ENCODE data around the gene AATK. TPM values are rescaled to one million over a fixed set of nuclear protein-coding genes. Genes with fewer than 3 reads are reported as not detected.

Gene AATK
- total and polyA plus RNA-seq, 4 donors: 9.6 to 54.6 (median 23.7) TPM

DNA sequence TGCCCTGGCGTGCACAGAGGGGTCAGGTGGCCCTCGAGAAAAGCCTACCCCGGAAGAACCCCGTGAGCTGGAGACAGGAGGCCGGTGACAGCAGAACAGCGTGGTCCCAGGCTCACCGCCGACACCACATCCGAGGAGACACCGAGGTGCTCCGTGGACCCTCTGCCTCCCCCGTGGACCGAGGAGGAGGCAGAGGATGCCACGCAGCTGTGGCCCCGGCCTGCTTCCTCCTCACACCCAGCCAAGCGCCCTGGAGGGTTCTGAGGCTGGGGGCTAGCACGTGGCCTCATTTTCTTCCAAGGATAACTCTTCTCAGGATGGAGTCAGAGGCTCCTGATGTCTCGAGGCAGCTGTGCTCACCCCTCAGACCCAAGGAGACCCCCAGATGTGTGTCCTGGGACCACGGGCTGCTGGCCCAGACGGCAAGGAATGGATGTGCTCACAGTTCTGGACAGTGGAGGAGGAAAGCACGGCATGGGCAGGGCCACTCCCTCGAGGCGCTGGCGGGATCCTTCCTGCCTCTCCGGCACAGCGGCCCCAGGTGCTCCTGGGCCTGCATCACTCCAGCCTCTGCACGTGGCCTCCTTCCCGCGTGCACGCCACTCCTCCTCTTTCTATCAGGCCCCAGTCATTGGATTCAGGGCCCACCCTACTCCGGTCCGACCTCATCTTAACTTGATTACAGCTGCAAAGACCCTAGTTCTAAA, 5.1 kb downstream of the AATK start:
- ATAC-seq (ENCODE audit: insufficient read depth, low FRiP score) (no peak), DNase-seq (peak in 1 of 3 donors; percentile 12)
- 48 to 60% methylated on average over 30 to 32 of the region's 32 CpGs for WGBS, 2 donors
- TF ChIP-seq, protein P1, sequence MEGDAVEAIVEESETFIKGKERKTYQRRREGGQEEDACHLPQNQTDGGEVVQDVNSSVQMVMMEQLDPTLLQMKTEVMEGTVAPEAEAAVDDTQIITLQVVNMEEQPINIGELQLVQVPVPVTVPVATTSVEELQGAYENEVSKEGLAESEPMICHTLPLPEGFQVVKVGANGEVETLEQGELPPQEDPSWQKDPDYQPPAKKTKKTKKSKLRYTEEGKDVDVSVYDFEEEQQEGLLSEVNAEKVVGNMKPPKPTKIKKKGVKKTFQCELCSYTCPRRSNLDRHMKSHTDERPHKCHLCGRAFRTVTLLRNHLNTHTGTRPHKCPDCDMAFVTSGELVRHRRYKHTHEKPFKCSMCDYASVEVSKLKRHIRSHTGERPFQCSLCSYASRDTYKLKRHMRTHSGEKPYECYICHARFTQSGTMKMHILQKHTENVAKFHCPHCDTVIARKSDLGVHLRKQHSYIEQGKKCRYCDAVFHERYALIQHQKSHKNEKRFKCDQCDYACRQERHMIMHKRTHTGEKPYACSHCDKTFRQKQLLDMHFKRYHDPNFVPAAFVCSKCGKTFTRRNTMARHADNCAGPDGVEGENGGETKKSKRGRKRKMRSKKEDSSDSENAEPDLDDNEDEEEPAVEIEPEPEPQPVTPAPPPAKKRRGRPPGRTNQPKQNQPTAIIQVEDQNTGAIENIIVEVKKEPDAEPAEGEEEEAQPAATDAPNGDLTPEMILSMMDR (IDR thresholded peaks at IDR 0.05; ENCODE audit: control extremely low read depth, extremely low read depth): no peak
- Histone ChIP-seq H3K27me3 (ENCODE audit: control insufficient read depth in 3 of 3, insufficient read depth in 3 of 3, low read length in 2 of 3) (no peaks in the 10 kb centered on the region), H3K27ac (ENCODE audit: low read depth in 1 of 2, low read length in 1 of 2) (peak overlapping the region in 1 of 2 donors; percentile 8), H3K36me3 (ENCODE audit: control insufficient read depth in 4 of 4, insufficient read depth in 4 of 4, low read length in 4 of 4) (no peaks in the 10 kb centered on the region), H3K4me3 (no peak overlapping the region), H3K9me3 (ENCODE audit: control insufficient read depth in 4 of 4, insufficient read depth in 3 of 4, low read length in 3 of 4) (no peaks in the 10 kb centered on the region), H3K4me1 (ENCODE audit: control insufficient read depth in 5 of 5, insufficient read depth in 5 of 5, low read length in 5 of 5) (peaks cover 0 to 16% (median 0%) of the 10 kb centered on the region in 5 donors), H3K9ac (ENCODE audit: insufficient read depth in 1 of 2, low read length in 2 of 2) (no peak overlapping the region)

DNA sequence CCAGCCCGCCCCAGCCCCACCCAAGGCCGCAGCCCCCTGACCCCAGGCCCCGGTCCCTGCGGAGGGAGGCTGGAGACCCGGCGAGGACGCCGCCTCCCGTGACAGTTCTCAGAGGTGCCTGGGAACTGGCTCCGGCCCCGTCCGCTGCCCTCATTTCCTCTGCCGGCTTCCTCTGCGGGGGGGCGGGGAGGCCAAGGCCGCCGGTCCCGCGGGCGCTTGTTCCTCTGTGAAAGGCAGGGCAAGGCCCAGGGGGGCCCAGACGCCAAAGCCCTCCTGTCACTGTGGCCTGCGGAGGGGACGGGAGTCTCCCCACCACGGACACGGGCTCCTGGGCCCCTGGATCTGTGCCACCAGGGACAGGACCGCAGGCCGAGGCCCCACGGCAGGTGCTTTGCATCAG, 5.7 kb downstream of the AATK start:
- Histone ChIP-seq H3K27ac (ENCODE audit: low read depth in 1 of 2, low read length in 1 of 2) (peak overlapping the region in 1 of 2 donors; percentile 8), H3K36me3 (ENCODE audit: control insufficient read depth in 4 of 4, insufficient read depth in 4 of 4, low read length in 4 of 4) (no peaks in the 10 kb centered on the region), H3K9ac (ENCODE audit: insufficient read depth in 1 of 2, low read length in 2 of 2) (no peak overlapping the region), H3K9me3 (ENCODE audit: control insufficient read depth in 4 of 4, insufficient read depth in 3 of 4, low read length in 3 of 4) (no peaks in the 10 kb centered on the region), H3K4me1 (ENCODE audit: control insufficient read depth in 5 of 5, insufficient read depth in 5 of 5, low read length in 5 of 5) (peaks cover 0 to 13% (median 0%) of the 10 kb centered on the region in 5 donors), H3K27me3 (ENCODE audit: control insufficient read depth in 3 of 3, insufficient read depth in 3 of 3, low read length in 2 of 3) (no peaks in the 10 kb centered on the region), H3K4me3 (peak overlapping the region; percentile 55)
- peak; percentile 24 for ATAC-seq (ENCODE audit: insufficient read depth, low FRiP score)
- TF ChIP-seq, protein P1 (IDR thresholded peaks at IDR 0.05; ENCODE audit: control extremely low read depth, extremely low read depth): no peak
- 10 to 26% methylated on average over 25 to 28 of the region's 28 CpGs for WGBS, 2 donors
- DNase-seq: peak in 1 of 3 donors; percentile 34

DNA sequence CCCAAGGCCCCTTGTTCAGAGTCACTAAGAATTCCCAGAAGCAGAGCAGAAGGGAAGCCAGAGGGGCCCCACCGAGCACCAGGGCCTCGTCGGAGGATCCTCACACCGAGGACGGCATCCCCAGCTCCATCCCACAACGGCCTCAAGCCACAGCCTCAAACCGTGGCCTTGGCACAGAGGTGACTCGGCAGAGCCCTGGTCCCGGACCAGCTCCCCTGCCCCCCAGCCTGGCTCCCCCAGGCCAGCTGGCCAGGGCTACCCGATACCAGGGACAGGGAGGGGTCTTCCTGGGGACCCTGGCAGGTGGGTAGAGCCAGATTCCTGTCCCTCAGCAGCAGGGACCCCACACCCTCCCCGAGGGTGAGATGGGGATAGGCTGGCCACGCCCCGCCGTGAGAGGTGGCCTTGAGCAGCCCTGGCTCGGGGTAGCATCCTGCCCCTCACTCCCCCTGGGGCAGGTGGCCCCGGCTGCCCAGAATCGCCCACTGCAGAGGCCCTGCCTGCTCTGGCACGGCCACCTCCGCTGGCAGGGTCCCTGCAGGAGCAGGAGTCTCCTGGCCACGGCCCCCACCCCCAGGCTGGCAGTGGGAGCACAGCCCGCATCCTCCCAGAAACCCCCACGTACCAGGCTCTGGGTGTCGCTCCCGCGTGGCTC, 6.3 kb downstream of the AATK start:
- TF ChIP-seq, protein P1 (IDR thresholded peaks at IDR 0.05; ENCODE audit: control extremely low read depth, extremely low read depth): no peak
- DNase-seq (no peak), ATAC-seq (ENCODE audit: insufficient read depth, low FRiP score) (peak; percentile 12)
- Histone ChIP-seq H3K9me3 (ENCODE audit: control insufficient read depth in 4 of 4, insufficient read depth in 3 of 4, low read length in 3 of 4) (no peaks in the 10 kb centered on the region), H3K27me3 (ENCODE audit: control insufficient read depth in 3 of 3, insufficient read depth in 3 of 3, low read length in 2 of 3) (no peaks in the 10 kb centered on the region), H3K4me1 (ENCODE audit: control insufficient read depth in 5 of 5, insufficient read depth in 5 of 5, low read length in 5 of 5) (peaks cover 0 to 8% (median 0%) of the 10 kb centered on the region in 5 donors), H3K9ac (ENCODE audit: insufficient read depth in 1 of 2, low read length in 2 of 2) (no peak overlapping the region), H3K27ac (ENCODE audit: low read depth in 1 of 2, low read length in 1 of 2) (peak overlapping the region in 1 of 2 donors; percentile 68), H3K4me3 (peak overlapping the region; percentile 55), H3K36me3 (ENCODE audit: control insufficient read depth in 4 of 4, insufficient read depth in 4 of 4, low read length in 4 of 4) (no peaks in the 10 kb centered on the region)
- 43% methylated on average over 18 to 25 of the region's 25 CpGs for WGBS, 2 donors
